Cardiac fibroblast (primary cell): ENCODE results near the gene CYP8B1.

ENCODE experiments used
- DNase-seq, 2 donors: peaks; one replicate each; pipeline versions ENCODE4 v3.0.0 to v3.0.0-alpha.2; 2010; ENCODE audit warnings: low read depth in 2 of 2
- H3K4me3 ChIP-seq, 2 donors: replicated peaks in 1 of 2; 1 replicate in 1 of 2; 2 replicates in 1 of 2; pipeline ENCODE4 v1.5.1; 2011; ENCODE audit warnings: low read depth in 2 of 2, low read length in 2 of 2, mild to moderate bottlenecking in 2 of 2, moderate library complexity in 1 of 2
- TF ChIP-seq, protein P1 (sequence below): IDR thresholded peaks from one replicate; pipeline ENCODE4 v1.5.1; 2011; ENCODE audit warnings: low read depth, mild to moderate bottlenecking, low read length, inconsistent platforms

Gene CYP8B1

GRCh38 chr3:42906070-42906847 lies 30.6 kb upstream of the CYP8B1 start, which contains the start of gene ZNF662:
Gene ZNF662, plus strand, starts transcription at chr3:42906142. Its CDS starts 1,973 bp downstream, at chr3:42908115.
- TF ChIP-seq, protein P1, sequence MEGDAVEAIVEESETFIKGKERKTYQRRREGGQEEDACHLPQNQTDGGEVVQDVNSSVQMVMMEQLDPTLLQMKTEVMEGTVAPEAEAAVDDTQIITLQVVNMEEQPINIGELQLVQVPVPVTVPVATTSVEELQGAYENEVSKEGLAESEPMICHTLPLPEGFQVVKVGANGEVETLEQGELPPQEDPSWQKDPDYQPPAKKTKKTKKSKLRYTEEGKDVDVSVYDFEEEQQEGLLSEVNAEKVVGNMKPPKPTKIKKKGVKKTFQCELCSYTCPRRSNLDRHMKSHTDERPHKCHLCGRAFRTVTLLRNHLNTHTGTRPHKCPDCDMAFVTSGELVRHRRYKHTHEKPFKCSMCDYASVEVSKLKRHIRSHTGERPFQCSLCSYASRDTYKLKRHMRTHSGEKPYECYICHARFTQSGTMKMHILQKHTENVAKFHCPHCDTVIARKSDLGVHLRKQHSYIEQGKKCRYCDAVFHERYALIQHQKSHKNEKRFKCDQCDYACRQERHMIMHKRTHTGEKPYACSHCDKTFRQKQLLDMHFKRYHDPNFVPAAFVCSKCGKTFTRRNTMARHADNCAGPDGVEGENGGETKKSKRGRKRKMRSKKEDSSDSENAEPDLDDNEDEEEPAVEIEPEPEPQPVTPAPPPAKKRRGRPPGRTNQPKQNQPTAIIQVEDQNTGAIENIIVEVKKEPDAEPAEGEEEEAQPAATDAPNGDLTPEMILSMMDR, result no peak
- peak; percentile 12 to 35 for DNase-seq
- H3K4me3 ChIP-seq, result peak within 1 kb of the TSS; percentile 40 to 45

GRCh38 chr3:42905740-42906069 lies 30.0 kb upstream of the CYP8B1 start:
- TF ChIP-seq, protein P1, result no peak
- H3K4me3 ChIP-seq, result peak overlapping the region; percentile 40 to 45

GRCh38 chr3:42904076-42904475 lies 28.4 kb upstream of the CYP8B1 start:
- H3K4me3 ChIP-seq, result no peak overlapping the region
- TF ChIP-seq, protein P1, result no peak
- DNase-seq, result no peak

More at GRCh38 chr3:42905740-42906069, 30.0 kb upstream of the CYP8B1 start:
- no peak for DNase-seq

DNA sequence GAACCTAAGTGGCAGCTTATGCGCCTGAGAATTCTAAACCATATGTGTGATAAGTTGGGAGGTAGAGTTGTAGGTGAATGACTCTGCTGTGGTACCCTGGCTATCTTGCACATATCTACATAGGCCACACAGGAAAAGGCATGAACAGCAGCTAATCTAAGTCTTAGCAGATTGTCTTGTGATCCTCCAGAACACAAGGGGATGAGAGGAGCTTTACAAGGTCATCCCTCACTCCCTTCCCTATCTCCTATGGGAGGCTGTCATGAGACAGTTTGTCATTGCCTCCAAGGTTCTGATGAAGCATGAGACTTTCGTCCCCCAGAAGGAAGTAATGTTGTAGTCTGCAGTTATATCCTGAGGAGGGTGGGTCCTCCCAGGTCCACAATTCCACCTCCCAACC lies 26.6 kb upstream of the CYP8B1 start:
- no peak overlapping the region for H3K4me3 ChIP-seq
- DNase-seq, result no peak
- TF ChIP-seq, protein P1, result no peak

GRCh38 chr3:42901073-42901415 lies 25.4 kb upstream of the CYP8B1 start:
- TF ChIP-seq, protein P1, result no peak
- DNase-seq, result no peak
- H3K4me3 ChIP-seq, result no peak overlapping the region

DNA sequence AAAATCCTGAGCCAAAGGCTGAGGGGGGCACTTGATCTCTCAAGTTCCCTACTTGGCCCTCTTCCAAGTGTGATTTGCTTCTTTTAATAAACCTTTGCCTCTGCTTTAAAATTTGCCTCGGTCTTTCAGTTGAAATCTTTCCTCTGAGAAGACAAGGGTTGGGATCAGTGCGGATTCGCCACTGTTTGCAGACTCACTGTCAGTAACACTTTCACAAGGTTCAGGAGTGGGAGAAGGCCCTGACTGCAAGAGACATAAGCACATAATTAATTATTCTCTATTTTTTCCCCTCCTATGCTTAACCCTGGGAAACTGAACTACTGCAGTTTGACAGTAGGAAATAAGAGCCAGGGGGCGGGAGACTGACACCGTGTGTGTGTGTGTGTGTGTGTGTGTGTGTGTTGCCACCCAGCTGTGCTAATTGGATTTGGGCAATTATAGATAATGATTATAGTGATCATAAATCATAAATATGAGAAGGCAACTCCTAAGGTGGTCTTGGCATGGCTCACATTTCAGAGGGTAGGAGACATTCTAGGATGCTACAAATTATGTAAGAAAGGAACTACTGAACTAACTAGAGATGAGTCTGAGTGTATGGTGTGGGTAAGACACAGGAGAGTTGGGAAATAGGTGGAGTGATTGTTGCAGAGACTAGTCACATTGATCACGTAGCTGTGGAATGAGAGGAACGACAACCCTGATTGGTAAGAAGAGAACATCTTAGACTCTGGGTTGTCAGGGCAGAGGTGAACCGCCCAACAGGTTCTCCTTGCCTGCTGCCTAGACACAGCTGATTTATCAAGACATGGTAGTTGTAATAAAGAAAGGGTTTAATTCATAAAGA lies 24.8 kb upstream of the CYP8B1 start:
- no peak overlapping the region for H3K4me3 ChIP-seq
- TF ChIP-seq, protein P1, result no peak
- DNase-seq, result no peak
